SHP77 (cell line): ENCODE measurements around the gene DCX.
"Not testable (repeated sequence)": the region's sequence is repeated elsewhere in the genome, so short reads cannot be mapped to it uniquely, and the experiment has no call there.

Experiments
- DNase-seq, 2 experiments: peaks; one replicate each; lab custom pipeline; 2025; lab: John Stamatoyannopoulos, UW

DCX gene

GRCh38 chrX:111365770-111366325 lies 46.1 kb downstream of the DCX start:
- DNase-seq, result no peak

DNA sequence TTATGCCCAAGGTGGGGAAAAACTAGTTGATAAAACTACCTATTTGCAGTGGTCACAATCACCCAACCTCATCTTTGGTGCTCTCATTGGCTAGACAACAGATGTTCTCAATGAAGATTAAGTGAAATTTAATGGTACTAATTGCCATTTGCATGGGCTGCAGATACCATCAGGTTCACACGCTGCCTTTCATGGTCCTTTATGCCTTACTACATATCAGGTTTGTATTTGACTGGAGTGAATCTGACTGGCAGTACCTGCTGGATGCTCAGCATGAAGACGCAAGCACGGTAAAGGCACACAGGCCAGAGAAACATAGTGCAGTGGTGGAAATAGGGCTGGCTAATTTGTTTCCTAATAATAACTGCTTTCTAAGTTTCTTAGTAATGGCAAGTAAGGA lies 48.3 kb downstream of the DCX start:
- no peak for DNase-seq

DNA sequence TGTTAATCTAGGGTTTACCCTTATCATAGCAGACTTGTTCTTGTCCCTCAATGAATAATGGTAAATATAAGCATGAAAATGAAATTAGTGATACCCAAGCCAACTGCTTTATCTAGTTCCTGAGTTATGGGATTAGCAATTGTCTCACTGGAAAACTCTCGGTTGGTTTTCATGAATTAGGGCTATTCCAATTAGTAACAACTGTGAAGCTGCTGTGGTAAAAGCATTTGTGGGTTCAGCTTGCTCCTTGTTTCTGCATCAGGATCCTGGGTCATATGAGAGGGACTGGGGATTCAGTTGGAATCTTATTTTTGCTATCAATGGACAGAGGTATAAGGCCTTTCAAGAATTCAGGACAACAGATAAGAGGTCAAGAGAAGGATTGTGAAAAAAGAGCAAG lies 50.2 kb downstream of the DCX start:
- no peak for DNase-seq

GRCh38 chrX:111360839-111361238 lies 51.2 kb downstream of the DCX start:
- no peak for DNase-seq

GRCh38 chrX:111355523-111356115 lies 56.4 kb downstream of the DCX start:
- DNase-seq, result no peak

DNA sequence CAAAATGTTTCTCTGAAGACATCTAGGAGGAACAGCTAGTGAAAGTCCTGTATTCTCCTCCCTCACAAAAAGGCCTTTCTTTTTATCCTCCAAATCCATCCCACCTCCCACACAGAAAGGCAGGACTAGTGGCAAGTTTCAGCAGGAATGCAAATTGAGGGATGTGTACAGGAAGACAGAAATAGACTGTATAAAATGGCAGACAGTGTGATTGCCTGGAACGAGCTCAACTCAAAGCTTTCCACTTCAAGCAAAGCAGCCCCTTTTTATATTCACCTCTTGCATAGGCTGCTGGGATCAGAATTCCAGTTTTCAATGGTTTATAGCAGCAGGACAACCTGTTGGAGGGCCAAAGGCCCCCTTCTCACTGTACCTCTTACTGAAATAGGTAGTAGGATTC lies 57.5 kb downstream of the DCX start:
- DNase-seq, result no peak

DNA sequence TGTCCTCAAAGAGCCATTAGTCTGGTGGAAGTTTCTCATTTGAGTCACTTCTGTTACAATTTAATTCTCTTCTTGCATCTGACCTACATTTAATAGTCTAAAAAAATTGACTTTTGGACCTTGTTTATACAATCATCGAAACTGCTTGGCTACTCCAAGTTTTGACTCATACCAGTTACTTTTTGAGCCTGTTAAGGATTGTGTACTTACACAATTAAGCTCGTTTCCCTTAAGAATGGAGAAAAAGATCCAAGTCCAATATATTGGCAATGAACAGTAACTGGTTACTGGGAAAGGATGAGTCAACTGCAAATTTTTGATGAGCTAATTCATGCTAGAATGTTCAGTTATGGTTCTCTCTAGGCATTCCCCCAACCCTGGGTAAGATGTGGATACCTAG lies 58.2 kb downstream of the DCX start:
- DNase-seq, result no peak

GRCh38 chrX:111352424-111352823 lies 59.6 kb downstream of the DCX start:
- no peak for DNase-seq

DNA sequence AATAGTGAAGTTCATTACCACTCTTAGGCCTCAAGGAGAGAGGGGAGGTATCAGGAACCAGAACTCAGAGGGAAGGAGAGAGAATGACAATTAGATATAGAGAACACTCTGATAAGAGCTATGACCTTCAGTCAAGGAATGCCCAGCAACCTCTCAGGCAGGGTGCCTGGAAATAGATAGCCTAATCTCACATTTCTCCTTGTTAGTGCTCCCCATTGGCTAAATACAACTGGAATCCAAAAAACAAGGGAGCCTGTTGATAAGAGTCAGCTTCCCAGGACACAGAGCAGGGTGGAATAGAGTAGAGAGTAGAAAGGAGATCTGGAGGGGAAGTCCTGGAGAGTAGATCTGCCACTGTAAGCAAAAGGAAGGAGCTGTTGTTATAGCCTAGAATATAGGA lies 62.1 kb downstream of the DCX start:
- no peak for DNase-seq

GRCh38 chrX:111349101-111349500 lies 62.9 kb downstream of the DCX start:
- DNase-seq, result no peak

- no peak for DNase-seq
Measured at GRCh38 chrX:111348429-111348828, 63.6 kb downstream of the DCX start.

- not testable (repeated sequence) for DNase-seq
Measured at GRCh38 chrX:111346150-111346549, 65.8 kb downstream of the DCX start.

DNA sequence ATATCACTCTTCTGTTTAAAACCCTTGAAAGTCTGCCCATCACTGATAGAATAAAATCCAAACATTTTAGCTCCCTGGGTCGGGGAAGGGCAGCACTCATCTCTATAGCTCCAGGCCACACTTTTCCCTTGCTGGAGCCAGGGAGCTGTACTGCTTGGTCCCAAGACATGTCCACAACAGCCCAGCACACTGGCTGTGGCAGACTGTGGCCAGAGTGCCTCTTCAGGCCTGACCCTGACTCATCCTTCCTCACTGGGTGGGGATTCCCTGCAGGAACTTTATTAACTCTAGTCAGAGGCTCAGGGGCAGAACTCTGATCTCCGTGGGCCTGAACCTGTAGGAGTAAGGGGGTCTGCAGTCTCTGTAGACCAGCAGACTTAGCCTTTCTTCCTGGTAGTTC lies 71.9 kb downstream of the DCX start:
- no peak for DNase-seq

DNA sequence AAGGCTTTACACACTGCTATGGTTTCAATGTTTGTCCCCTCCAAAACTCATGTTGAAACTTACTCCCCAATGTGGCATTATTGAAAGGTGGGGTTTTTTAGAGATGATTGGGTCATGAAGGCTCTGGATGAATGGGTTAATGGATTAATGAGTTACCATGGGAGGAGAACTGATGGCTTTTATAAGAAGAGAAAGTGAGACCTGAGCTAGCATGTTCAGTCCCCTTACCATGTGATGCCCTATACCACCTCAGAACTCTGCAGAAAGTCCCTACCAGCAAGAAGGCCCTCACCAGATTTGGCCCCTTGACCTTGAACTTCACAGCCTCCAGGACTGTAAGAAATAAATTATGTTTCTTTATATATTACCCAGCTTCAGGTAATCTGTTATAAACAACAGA lies 72.8 kb downstream of the DCX start:
- DNase-seq, result no peak

GRCh38 chrX:111338095-111338698 lies 73.8 kb downstream of the DCX start:
- no peak for DNase-seq

DNA sequence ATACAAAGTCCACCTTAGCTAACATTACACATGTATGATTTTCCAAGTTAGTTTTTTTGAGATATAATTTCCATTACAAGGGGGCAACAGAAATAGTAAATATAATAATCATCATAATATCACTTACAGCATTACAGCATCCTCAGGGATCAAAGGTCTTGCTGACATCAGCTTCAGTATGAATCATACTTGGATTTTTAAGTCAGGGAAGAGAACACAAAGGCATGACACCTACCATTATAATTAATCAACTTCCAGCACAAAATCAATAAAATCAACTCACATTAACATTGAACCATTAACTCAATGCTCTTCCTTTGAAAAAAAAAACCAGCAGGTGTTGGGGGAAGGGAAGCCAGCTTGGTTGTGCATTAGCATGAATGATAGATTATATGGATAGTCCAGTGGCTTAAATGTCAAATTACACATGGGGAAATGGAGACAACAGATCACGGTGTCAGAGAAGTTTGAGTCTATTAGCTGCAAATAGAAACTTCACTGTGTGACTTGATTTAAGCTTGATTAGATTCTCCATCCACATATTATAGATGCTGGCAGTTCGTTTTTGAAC lies 74.8 kb downstream of the DCX start:
- no peak for DNase-seq

DNA sequence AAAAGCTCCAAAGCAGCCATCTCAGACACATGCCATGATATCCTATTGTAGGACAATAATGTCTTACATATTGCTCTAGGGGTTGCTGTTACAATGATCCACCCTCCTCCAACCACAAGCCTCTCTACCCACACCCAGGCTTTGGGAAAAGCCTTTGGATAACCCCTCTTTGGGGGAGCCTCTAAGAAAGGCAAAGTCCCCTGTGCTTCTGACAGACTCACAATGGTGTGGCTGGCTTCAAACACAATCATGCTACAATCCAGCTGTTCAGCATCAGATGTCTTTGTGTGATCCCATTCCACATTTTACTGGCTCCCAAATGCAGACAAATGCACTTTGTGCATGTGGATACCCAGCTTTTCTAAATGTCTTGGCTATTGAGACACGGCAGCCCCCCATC lies 75.9 kb downstream of the DCX start:
- no peak for DNase-seq

- DNase-seq, result no peak
Measured at GRCh38 chrX:111329370-111329769, 82.6 kb downstream of the DCX start.

GRCh38 chrX:111328858-111329257 lies 83.1 kb downstream of the DCX start:
- DNase-seq, result no peak

DNA sequence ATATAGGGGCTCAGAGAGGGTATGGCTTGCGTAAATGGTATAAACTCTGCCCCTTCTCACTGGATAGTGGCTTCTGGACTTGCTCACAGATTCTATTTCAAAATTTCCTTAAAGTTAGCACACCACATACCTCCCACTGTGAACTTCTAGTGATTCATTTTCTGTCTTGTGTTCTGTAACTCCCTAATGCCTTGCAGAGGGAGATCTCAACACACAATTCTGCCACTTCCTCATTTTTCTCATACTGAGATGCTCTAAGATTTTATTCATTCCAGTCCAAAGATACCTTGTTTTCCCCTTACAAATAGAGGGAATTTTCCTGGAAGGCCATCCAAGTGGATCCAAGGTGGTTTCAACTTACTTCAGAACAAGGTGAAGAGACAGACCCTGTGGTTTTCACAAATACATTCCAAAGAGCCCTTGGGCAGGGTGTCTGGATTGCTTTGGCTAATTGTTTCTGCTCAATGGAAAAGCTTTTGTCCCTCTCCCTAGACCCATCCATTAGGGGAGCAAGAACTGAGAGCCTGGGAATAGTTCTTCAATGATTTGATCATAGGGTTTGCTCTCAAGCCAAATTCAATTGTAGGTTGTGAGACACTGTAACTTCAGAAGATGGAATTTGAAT lies 89.6 kb downstream of the DCX start:
- no peak for DNase-seq

GRCh38 chrX:111319451-111319850 lies 92.5 kb downstream of the DCX start:
- no peak for DNase-seq

DNA sequence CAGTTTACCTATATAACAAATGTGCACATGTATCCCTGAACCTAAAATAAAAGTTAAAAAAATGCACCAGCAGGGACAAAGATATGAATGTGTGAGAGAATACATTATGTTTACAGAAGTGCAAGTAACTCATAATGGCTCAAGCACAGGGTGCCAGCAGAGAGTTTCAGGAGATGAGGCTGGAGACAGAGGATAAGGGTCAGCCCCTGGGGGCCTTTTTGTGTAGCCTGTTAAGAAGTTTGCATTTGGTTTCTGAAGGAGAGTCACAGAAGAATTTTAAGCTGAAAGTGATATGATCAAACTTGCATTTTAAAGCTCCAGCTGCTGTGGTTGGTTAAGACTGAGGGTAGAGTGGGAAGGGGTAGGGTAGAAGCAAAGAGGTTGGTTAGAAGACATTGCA lies 93.1 kb downstream of the DCX start:
- DNase-seq, result no peak

GRCh38 chrX:111309083-111309482 lies 102.9 kb downstream of the DCX start:
- DNase-seq, result no peak
